ENCODE data around the gene HAO2.

- TF ChIP-seq POLR2A (IDR thresholded peaks at IDR 0.05; ENCODE audit: low read length) (no peak), GATA1 (IDR thresholded peaks at IDR 0.05; ENCODE audit: low read depth, low read length) (no peak)
Observed at GRCh38 chr1:119345398-119345797, 23.2 kb upstream of the HAO2 start.

All from erythroblast (primary cell).